ENCODE results near the gene CCDC9.
"Not testable (repeated sequence)": the region's sequence is repeated elsewhere in the genome, so short reads cannot be mapped to it uniquely, and the experiment has no call there.

CCDC9 gene

DNA sequence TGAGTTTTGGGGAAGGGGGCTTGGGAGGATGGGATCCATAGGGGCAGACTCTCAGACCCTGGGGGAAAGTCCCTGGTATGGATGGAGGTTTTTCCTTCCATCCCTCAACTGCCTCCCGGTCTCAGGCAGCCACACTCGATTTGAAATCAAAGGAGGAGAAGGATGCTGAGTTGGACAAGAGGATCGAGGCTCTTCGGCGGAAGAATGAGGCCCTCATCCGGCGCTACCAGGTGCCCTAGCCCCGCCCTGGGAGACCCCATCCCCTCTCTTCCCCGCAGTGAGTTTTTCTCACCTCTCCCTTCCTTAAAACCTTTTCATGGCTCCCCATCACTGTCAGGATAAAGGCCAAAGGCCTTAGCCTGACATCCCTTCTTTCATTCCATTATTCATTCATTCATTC lies 2.1 kb downstream of the CCDC9 start:
- ATAC-seq (ENCODE audit: insufficient read depth, low read depth) (no peak), DNase-seq (no peak)
- Histone ChIP-seq H2AFZ (ENCODE audit: low read depth, low read length) (no peak overlapping the region), H3K27me3 (ENCODE audit: insufficient read depth, low read length, poor library complexity) (no peaks in the 10 kb centered on the region), H3K27ac (ENCODE audit: low read length) (peak overlapping the region; percentile 80), H3K4me3 (ENCODE audit: low read depth in 1 of 2, low read length in 2 of 2) (peak overlapping the region; percentile 37 to 76; a peak in 3 of 4 replicates), H3K79me2 (ENCODE audit: insufficient read depth, low read length) (peaks cover 13% of the 10 kb centered on the region), H4K20me1 (ENCODE audit: insufficient read depth, low read length) (0 out of 2 replicates have a peak, but pooled peaks cover 5% of the 10 kb centered on the region), H3K36me3 (ENCODE audit: insufficient read depth, low read length) (peaks cover 40% of the 10 kb centered on the region), H3K9me3 (ENCODE audit: insufficient read depth, low read length, severe bottlenecking) (no peaks in the 10 kb centered on the region), H3K9ac (ENCODE audit: low read depth, low read length) (peak overlapping the region; percentile 68), H3K4me1 (ENCODE audit: insufficient read depth, low read length) (peaks cover 26% of the 10 kb centered on the region), H3K4me2 (ENCODE audit: insufficient read depth, low read length) (peak overlapping the region; percentile 99)
- no peak for TF ChIP-seq EZH2 (IDR thresholded peaks at IDR 0.05; ENCODE audit: borderline replicate concordance, low read depth, low read length, severe bottlenecking)
- TF ChIP-seq, protein P1, sequence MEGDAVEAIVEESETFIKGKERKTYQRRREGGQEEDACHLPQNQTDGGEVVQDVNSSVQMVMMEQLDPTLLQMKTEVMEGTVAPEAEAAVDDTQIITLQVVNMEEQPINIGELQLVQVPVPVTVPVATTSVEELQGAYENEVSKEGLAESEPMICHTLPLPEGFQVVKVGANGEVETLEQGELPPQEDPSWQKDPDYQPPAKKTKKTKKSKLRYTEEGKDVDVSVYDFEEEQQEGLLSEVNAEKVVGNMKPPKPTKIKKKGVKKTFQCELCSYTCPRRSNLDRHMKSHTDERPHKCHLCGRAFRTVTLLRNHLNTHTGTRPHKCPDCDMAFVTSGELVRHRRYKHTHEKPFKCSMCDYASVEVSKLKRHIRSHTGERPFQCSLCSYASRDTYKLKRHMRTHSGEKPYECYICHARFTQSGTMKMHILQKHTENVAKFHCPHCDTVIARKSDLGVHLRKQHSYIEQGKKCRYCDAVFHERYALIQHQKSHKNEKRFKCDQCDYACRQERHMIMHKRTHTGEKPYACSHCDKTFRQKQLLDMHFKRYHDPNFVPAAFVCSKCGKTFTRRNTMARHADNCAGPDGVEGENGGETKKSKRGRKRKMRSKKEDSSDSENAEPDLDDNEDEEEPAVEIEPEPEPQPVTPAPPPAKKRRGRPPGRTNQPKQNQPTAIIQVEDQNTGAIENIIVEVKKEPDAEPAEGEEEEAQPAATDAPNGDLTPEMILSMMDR (IDR thresholded peaks at IDR 0.05; ENCODE audit: borderline replicate concordance, extremely low read depth, low read length, poor library complexity, severe bottlenecking), result no peak

DNA sequence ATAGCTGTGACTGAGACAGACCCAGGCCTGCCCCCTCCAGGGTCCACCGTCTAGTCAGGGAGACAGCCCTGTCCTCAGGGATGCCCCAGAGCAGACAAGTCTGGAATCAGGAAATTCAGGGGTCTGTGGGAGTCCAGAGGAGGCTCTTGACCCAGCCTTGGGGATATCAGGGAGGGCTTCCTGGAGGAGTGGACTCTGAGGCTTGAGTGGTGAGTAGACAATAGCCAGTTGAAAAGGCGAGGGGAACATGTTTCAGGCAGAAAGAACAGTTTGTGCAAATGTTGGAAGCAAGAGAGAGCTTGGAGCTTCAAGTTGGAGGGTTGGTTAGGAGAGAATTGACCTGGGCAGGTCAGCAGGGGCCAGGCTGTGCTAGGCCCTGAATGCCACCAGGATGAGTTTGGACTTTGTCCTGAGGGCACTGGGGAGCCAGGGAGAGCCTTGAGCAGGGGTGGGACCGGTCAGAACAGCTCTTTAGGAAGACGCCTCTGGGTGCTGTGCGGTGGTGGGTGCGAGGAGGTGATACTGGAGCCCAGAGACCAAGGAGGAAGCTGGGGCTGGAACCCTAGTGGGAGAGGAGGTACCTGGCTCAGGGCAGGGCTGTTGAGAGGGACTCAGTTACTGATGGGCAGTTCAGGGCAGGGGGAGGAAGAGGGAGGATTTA lies 2.7 kb downstream of the CCDC9 start:
- Histone ChIP-seq H3K27ac (ENCODE audit: low read length) (no peak overlapping the region), H3K9ac (ENCODE audit: low read depth, low read length) (peak overlapping the region; percentile 68), H3K27me3 (ENCODE audit: insufficient read depth, low read length, poor library complexity) (no peaks in the 10 kb centered on the region), H3K4me3 (ENCODE audit: low read depth in 1 of 2, low read length in 2 of 2) (peak overlapping the region in 1 of 2 experiments; percentile 76; a peak in 1 of 4 replicates), H3K79me2 (ENCODE audit: insufficient read depth, low read length) (peaks cover 13% of the 10 kb centered on the region), H3K4me2 (ENCODE audit: insufficient read depth, low read length) (peak overlapping the region; percentile 99; the same call in 1 of the 2 replicates), H4K20me1 (ENCODE audit: insufficient read depth, low read length) (0 out of 2 replicates have a peak, but pooled peaks cover 5% of the 10 kb centered on the region), H3K9me3 (ENCODE audit: insufficient read depth, low read length, severe bottlenecking) (no peaks in the 10 kb centered on the region), H3K36me3 (ENCODE audit: insufficient read depth, low read length) (peaks cover 40% of the 10 kb centered on the region), H3K4me1 (ENCODE audit: insufficient read depth, low read length) (peaks cover 26% of the 10 kb centered on the region), H2AFZ (ENCODE audit: low read depth, low read length) (no peak overlapping the region)
- TF ChIP-seq, protein P1 (IDR thresholded peaks at IDR 0.05; ENCODE audit: borderline replicate concordance, extremely low read depth, low read length, poor library complexity, severe bottlenecking), result no peak
- TF ChIP-seq EZH2 (IDR thresholded peaks at IDR 0.05; ENCODE audit: borderline replicate concordance, low read depth, low read length, severe bottlenecking), result no peak
- ATAC-seq (ENCODE audit: insufficient read depth, low read depth) (no peak), DNase-seq (no peak)

DNA sequence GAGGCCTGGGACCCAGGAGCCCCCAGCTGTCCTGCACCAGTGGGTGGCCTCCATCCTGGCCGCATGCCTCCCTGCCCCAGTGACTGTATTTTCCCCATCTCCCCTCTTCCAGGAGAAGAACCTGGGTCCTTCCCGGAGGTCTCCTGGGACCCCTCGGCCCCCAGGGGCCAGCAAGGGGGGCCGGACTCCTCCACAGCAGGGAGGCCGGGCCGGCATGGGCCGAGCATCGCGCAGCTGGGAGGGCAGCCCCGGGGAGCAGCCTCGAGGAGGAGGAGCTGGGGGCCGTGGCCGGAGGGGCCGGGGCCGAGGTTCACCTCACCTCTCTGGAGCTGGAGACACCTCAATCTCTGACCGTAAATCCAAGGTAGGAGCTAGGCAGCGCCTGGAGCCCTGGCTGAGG lies 4.2 kb downstream of the CCDC9 start:
- Histone ChIP-seq H3K79me2 (ENCODE audit: insufficient read depth, low read length) (peaks cover 13% of the 10 kb centered on the region), H3K27ac (ENCODE audit: low read length) (no peak overlapping the region)
- TF ChIP-seq, protein P1 (IDR thresholded peaks at IDR 0.05; ENCODE audit: borderline replicate concordance, extremely low read depth, low read length, poor library complexity, severe bottlenecking), result no peak
- no peak for TF ChIP-seq EZH2 (IDR thresholded peaks at IDR 0.05; ENCODE audit: borderline replicate concordance, low read depth, low read length, severe bottlenecking)

DNA sequence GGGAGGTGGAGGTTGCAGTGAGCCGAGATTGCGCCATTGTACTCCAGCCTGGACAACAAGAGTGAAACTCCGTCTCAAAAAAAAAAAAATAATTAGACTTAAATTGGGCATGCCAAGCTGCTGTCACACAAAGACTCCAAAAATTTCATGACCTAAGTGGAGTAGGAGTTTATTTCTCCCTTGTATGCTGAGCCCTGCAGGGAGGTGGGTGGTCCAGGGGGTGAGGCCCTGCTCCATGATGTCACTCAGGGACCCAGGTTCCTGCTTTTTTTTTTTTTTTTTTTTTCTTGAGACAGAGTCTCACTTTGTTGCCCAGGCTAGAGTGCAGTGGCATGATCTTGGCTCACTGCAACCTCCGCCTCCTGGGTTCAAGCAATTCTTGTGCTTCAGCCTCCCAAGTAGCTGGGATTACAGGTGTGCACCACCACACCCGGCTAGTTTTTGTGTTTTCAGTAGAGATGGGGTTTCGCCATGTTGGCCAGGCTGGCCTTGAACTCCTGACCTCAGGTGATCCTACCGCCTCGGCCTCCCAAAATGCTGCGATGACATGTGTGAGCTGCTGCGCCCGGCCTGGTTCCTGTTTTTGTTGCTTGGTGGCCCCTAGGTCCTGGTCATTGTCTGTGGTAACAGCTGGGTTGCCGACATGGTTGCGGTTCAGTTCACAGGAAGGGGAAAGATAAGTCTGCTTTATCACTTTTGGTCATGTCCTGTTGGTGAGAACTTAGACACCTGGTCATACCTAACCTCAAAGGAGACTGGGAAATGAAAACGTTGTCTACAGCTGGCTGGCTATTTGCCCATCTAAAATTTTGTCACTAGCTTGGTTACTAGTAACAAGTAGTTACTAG lies 5.8 kb downstream of the CCDC9 start:
- not testable (repeated sequence) for H3K27me3 ChIP-seq (ENCODE audit: insufficient read depth, low read length, poor library complexity); H3K4me2 ChIP-seq (ENCODE audit: insufficient read depth, low read length); ATAC-seq (ENCODE audit: insufficient read depth, low read depth); H3K9me3 ChIP-seq (ENCODE audit: insufficient read depth, low read length, severe bottlenecking); DNase-seq; H4K20me1 ChIP-seq (ENCODE audit: insufficient read depth, low read length); H2AFZ ChIP-seq (ENCODE audit: low read depth, low read length); H3K27ac ChIP-seq (ENCODE audit: low read length); H3K4me3 ChIP-seq (ENCODE audit: low read depth in 1 of 2, low read length in 2 of 2); H3K9ac ChIP-seq (ENCODE audit: low read depth, low read length)
- Histone ChIP-seq H3K4me1 (ENCODE audit: insufficient read depth, low read length) (peaks cover 20% of the 10 kb centered on the region), H3K36me3 (ENCODE audit: insufficient read depth, low read length) (peaks cover 62% of the 10 kb centered on the region), H3K79me2 (ENCODE audit: insufficient read depth, low read length) (peaks cover 13% of the 10 kb centered on the region)

More for the DNA sequence above, 4.2 kb downstream of the CCDC9 start:
- no peak for ATAC-seq (ENCODE audit: insufficient read depth, low read depth)
- DNase-seq, result no peak
- Histone ChIP-seq H3K4me1 (ENCODE audit: insufficient read depth, low read length) (peaks cover 26% of the 10 kb centered on the region), H4K20me1 (ENCODE audit: insufficient read depth, low read length) (0 out of 2 replicates have a peak, but pooled peaks cover 5% of the 10 kb centered on the region), H3K9me3 (ENCODE audit: insufficient read depth, low read length, severe bottlenecking) (no peaks in the 10 kb centered on the region), H3K9ac (ENCODE audit: low read depth, low read length) (no peak overlapping the region), H3K4me3 (ENCODE audit: low read depth in 1 of 2, low read length in 2 of 2) (no peak overlapping the region), H3K36me3 (ENCODE audit: insufficient read depth, low read length) (peaks cover 53% of the 10 kb centered on the region), H2AFZ (ENCODE audit: low read depth, low read length) (no peak overlapping the region), H3K27me3 (ENCODE audit: insufficient read depth, low read length, poor library complexity) (no peaks in the 10 kb centered on the region), H3K4me2 (ENCODE audit: insufficient read depth, low read length) (no peak overlapping the region)

Measured in DND-41 (cell line).